GM12891 (cell line): ENCODE measurements around the gene TMEM267.
"Not testable (repeated sequence)": the region's sequence is repeated elsewhere in the genome, so short reads cannot be mapped to it uniquely, and the experiment has no call there.

ENCODE experiments used
- DNase-seq: peaks from one replicate; pipeline ENCODE4 v3.0.0; 2011; ENCODE audit warnings: low spot score; ENCODE audit not compliant: insufficient read length
- FAIRE-seq: peaks from 2 replicates; lab custom pipeline; 2011; peaks lifted over from hg19 to GRCh38; lab: Jason Lieb, UNC
- PAX5 ChIP-seq: IDR thresholded peaks from 2 replicates; pipeline ENCODE4 v1.6.1; 2011; ENCODE audit warnings: low read length, moderate library complexity, mild to moderate bottlenecking; ENCODE audit not compliant: insufficient read depth, severe bottlenecking
- POLR2A ChIP-seq: IDR thresholded peaks from 2 replicates; pipeline ENCODE4 v1.6.1; 2011; ENCODE audit warnings: low read depth, low read length, control low read depth
- POLR2AphosphoS5 ChIP-seq: IDR thresholded peaks from 2 replicates; pipeline ENCODE4 v1.6.1; 2011; ENCODE audit warnings: low read depth, low read length, control low read depth
- POU2F2 ChIP-seq: IDR thresholded peaks from 2 replicates; pipeline ENCODE4 v1.6.1; 2011; ENCODE audit warnings: low read depth, mild to moderate bottlenecking, control low read depth, low read length, moderate library complexity
- SPI1 ChIP-seq: IDR thresholded peaks from 2 replicates; pipeline ENCODE4 v1.6.1; 2011; ENCODE audit warnings: low read depth, low read length, control low read depth
- TAF1 ChIP-seq: IDR thresholded peaks from 2 replicates; pipeline ENCODE4 v1.6.1; 2011; ENCODE audit warnings: low read depth, low read length, control low read depth

Gene TMEM267

GRCh38 chr5:43498581-43498980, 14.9 kb upstream of the TMEM267 start:
- DNase-seq (no peak), FAIRE-seq (no peak)
- TF ChIP-seq POLR2A (no peak), TAF1 (no peak), SPI1 (no peak), POLR2AphosphoS5 (no peak), POU2F2 (no peak), PAX5 (no peak)

GRCh38 chr5:43497311-43498104, 13.8 kb upstream of the TMEM267 start:
- FAIRE-seq (no peak), DNase-seq (no peak)
- TF ChIP-seq PAX5 (no peak), POLR2AphosphoS5 (no peak), POLR2A (no peak), SPI1 (no peak), TAF1 (no peak), POU2F2 (no peak)

- TF ChIP-seq POLR2AphosphoS5 (no peak), PAX5 (no peak), POLR2A (no peak), POU2F2 (no peak), TAF1 (no peak), SPI1 (no peak)
- FAIRE-seq (no peak), DNase-seq (no peak)
These were observed 7.7 kb upstream of the TMEM267 start for GRCh38 chr5:43491326-43491725.

- no peak for FAIRE-seq
- TF ChIP-seq POLR2A (no peak), SPI1 (no peak), POU2F2 (no peak), POLR2AphosphoS5 (no peak), TAF1 (no peak), PAX5 (no peak)
- no peak for DNase-seq
These were observed 2.7 kb upstream of the TMEM267 start for GRCh38 chr5:43486353-43486752.

GRCh38 chr5:43485406-43485805, 1.7 kb upstream of the TMEM267 start:
- FAIRE-seq (no peak), DNase-seq (no peak)
- TF ChIP-seq SPI1 (0 out of 2 replicates have a peak, but pooled peaks have one; percentile 9), POLR2A (no peak)

- TF ChIP-seq TAF1: no peak
- TF ChIP-seq POU2F2: no peak
- TF ChIP-seq SPI1: 0 out of 2 replicates have a peak, but pooled peaks have one; percentile 0
- TF ChIP-seq PAX5: no peak
- DNase-seq (peak; percentile 46), FAIRE-seq (peak; percentile 92)
These were observed 613 bp upstream of the TMEM267 start for GRCh38 chr5:43484106-43484849.

GRCh38 chr5:43482490-43483297, 971 bp downstream of the TMEM267 start:
- DNase-seq (peak; percentile 8), FAIRE-seq (no peak)
- no peak for TF ChIP-seq PAX5
- TF ChIP-seq TAF1: no peak
- no peak for TF ChIP-seq POLR2A
- no peak for TF ChIP-seq POLR2AphosphoS5
- TF ChIP-seq POU2F2: no peak

- FAIRE-seq (no peak), DNase-seq (no peak)
- no peak for TF ChIP-seq PAX5
- TF ChIP-seq SPI1: no peak
- no peak for TF ChIP-seq TAF1
- no peak for TF ChIP-seq POLR2AphosphoS5
- no peak for TF ChIP-seq POLR2A
These were observed 13.8 kb downstream of the TMEM267 start for GRCh38 chr5:43469671-43470391.

- FAIRE-seq: no peak
- TF ChIP-seq PAX5: no peak
- no peak for TF ChIP-seq POU2F2
- TF ChIP-seq TAF1: no peak
- TF ChIP-seq POLR2AphosphoS5: no peak
- no peak for TF ChIP-seq POLR2A
- TF ChIP-seq SPI1: no peak
- DNase-seq: no peak
These were observed 16.6 kb downstream of the TMEM267 start for GRCh38 chr5:43467100-43467499.

GRCh38 chr5:43465455-43465854, 18.2 kb downstream of the TMEM267 start:
- FAIRE-seq: not testable (repeated sequence)

More at GRCh38 chr5:43465455-43465854, 18.2 kb downstream of the TMEM267 start:
- not testable (repeated sequence) for DNase-seq
